ENCODE data around the gene RPL29.

The RPL29 gene

DNA sequence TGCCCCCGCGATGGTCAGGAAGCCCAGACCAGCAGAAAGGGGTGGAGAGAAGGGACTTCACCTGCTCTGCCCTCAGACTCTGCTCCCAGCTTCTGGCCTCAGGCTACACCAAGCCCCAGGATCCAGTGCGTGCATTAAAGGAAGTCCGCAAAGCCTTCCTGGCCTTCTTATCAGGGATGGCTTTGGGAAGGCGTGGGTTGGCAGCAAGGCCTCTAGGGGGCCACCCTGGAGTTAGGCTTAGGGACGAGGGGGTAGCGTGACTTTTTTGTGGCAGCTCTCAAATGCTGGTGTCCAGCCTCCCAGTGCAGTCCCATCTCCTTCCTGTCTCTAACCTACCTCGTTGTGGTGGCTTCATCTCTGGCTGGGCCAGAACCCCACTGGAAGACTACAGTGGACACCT is 18.9 kb upstream of the RPL29 start:
- TF ChIP-seq CTCF (conservative IDR thresholded peaks at IDR 0.05; ENCODE audit: low read length): peak; percentile 34
- no peak overlapping the region for H3K4me3 ChIP-seq (ENCODE audit: low read length)
- DNase-seq (ENCODE audit: low read depth): no peak

DNA sequence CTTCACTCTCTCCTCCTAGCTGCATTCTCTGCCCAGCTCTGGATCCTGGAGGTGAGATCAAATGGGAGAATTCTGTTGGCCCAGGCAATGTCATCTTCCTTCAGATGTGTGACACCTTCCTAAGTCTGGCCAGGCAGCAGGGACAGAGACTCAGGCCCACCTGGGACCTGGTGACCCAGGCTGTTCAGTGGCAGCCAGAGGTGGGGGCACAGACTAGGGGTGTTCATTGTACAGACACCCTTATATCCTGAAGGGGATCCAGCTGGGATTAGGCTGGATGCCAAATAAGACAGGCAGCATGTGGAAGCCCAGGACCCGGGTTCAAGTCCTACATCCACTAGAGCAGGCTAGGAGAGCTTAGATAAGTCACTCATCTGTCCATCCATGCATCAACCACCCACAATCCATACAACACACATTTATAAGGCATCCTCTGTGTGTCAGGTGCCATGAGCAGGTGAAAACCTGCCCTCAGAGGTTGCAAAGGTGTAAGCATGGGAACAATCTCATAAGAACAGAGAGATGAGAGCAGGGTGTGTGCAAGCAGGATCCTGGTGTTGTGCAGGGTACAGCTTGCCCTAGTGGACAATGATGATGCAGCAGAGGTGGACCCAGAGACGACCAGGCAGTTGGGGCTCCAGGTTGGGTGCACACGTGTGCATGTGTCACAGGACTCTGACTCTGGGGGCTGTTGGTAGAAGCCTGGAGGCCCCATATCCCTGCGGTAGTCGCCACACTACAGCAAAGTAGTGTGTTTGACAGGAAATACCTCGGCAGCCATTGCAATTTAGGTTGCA is 18.3 kb upstream of the RPL29 start:
- no peak overlapping the region for H3K4me3 ChIP-seq (ENCODE audit: low read length)
- no peak for DNase-seq (ENCODE audit: low read depth)
- no peak for TF ChIP-seq CTCF (conservative IDR thresholded peaks at IDR 0.05; ENCODE audit: low read length)

- TF ChIP-seq CTCF (conservative IDR thresholded peaks at IDR 0.05; ENCODE audit: low read length): no peak
Observed at GRCh38 chr3:52012699-52013098, 17.0 kb upstream of the RPL29 start.

DNA sequence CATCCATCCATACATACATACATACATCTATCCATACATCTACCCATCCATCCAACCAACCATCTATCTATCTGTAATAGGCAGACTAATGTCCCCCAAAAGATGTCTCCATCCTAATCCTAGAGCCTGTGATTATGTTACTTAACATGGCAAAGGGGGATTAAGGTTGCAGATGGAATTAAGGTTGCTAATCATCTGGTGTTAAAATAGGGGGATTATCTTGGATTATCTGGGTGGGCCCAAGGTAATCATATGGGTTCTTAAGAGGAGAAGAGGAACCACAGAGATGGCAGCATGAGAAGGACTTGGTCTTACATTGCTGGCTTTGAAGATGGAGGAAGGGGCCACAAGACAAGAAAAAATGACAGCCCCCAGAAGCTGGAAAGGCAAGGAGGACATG is 14.7 kb upstream of the RPL29 start:
- no peak for DNase-seq (ENCODE audit: low read depth)
- no peak for TF ChIP-seq CTCF (conservative IDR thresholded peaks at IDR 0.05; ENCODE audit: low read length)
- H3K4me3 ChIP-seq (ENCODE audit: low read length): no peak overlapping the region

More at GRCh38 chr3:52012699-52013098, 17.0 kb upstream of the RPL29 start:
- H3K4me3 ChIP-seq (ENCODE audit: low read length): no peak overlapping the region
- no peak for DNase-seq (ENCODE audit: low read depth)

GRCh38 chr3:52007291-52007690 is 11.6 kb upstream of the RPL29 start:
- no peak overlapping the region for H3K4me3 ChIP-seq (ENCODE audit: low read length)
- no peak for DNase-seq (ENCODE audit: low read depth)
- no peak for TF ChIP-seq CTCF (conservative IDR thresholded peaks at IDR 0.05; ENCODE audit: low read length)

DNA sequence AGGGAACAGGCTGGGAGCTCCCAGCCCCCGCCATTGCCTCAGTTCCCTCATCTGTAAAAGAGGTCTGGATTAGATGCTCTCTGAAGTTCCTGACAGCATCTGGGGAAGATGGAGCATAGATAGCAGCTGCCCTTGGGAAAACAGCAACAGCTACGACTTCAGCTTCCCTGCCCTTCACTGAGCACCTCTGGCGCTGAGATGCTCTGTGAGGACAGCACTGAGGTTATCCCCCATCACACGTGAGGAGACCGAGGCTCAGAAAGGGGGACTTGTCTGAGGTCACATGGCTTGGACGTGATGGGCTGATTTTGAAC is 11.1 kb upstream of the RPL29 start:
- H3K4me3 ChIP-seq (ENCODE audit: low read length): no peak overlapping the region
- TF ChIP-seq CTCF (conservative IDR thresholded peaks at IDR 0.05; ENCODE audit: low read length): no peak
- DNase-seq (ENCODE audit: low read depth): no peak

DNA sequence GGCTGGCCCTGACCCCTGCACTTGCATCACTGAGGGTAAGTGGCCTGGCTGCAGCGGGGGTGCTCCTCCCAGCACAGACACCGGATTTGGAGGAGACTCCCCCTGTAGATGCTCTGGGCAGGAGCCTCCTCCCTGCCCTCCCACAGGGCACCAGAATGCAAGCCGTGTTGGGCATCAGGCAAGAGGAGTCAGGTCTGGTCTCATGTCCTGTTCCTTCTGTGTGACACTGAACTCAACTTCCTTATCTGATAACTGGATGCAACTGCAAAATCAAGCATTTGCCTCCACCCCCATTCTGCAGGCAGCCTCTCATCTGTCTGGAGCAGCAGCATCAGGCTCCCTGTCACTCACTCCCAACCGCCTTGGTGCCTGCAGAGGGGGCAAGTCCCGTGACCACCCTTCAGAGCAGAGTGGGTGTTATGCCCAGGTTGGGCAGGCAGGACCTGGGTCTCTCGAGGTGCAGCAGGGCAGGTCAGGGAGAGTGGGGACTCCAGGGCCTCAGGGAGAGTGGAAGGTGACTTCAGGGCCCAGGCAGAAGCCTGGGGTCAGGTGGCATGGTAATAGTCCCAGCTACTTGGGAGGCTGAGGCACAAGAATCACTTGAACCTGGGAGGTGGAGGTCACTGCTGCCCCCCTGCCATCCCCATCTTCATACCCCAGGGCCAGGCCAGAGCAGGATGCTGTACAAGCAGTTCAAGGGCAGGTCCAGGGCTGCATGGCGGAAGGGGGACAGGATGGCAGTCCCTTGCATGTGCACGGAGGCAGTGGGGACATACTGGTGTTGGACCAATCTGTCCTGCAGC is 10.5 kb upstream of the RPL29 start:
- no peak for DNase-seq (ENCODE audit: low read depth)
- no peak overlapping the region for H3K4me3 ChIP-seq (ENCODE audit: low read length)
- TF ChIP-seq CTCF (conservative IDR thresholded peaks at IDR 0.05; ENCODE audit: low read length): no peak

Data from AG10803 (cell line).